ENCODE data around the gene PLEKHD1.

GRCh38 chr14:69458350-69458749 lies 26.2 kb upstream of the PLEKHD1 start:
- TF ChIP-seq CTCF (IDR thresholded peaks at IDR 0.05): no peak
- no peak for TF ChIP-seq EZH2 (IDR thresholded peaks at IDR 0.05; ENCODE audit: borderline replicate concordance, insufficient read depth, low read depth, low read length, poor library complexity, severe bottlenecking)

Data from B cell (primary cell).